HEK293 (cell line): Measurements from ENCODE around the gene CORO6.

Experiments
- GLI4 ChIP-seq: fragments of 450-650 bp; formaldehyde crosslinking; IDR thresholded peaks from 2 replicates; pipeline ENCODE4 v1.5.1; 2016; ENCODE audit warnings: missing biosample characterization, missing genetic modification characterization
- HOXC10 ChIP-seq: sonication (generic); formaldehyde crosslinking; IDR thresholded peaks from 2 replicates; pipeline ENCODE4 v1.8.1; 2023; ENCODE audit warnings: mild to moderate bottlenecking, missing genetic modification reagents
- INSM2 ChIP-seq: fragments of 450-650 bp; formaldehyde crosslinking; IDR thresholded peaks from 2 replicates; pipeline ENCODE4 v1.5.1; 2016; ENCODE audit warnings: missing biosample characterization, missing genetic modification characterization
- KLF7 ChIP-seq: fragments of 450-650 bp; formaldehyde crosslinking; IDR thresholded peaks from 2 replicates; pipeline ENCODE4 v1.5.1; 2016; ENCODE audit warnings: missing biosample characterization, missing genetic modification characterization, borderline replicate concordance
- PRDM6 ChIP-seq: fragments of 450-650 bp; formaldehyde crosslinking; IDR thresholded peaks from 2 replicates; pipeline ENCODE4 v1.5.1; 2017; ENCODE audit warnings: missing biosample characterization, missing genetic modification characterization
- RBAK ChIP-seq: fragments of 450-650 bp; formaldehyde crosslinking; IDR thresholded peaks from 2 replicates; pipeline ENCODE4 v1.5.1; 2016; ENCODE audit warnings: missing biosample characterization, missing genetic modification characterization
- REST ChIP-seq: fragments of 450-650 bp; formaldehyde crosslinking; IDR thresholded peaks from 2 replicates; pipeline ENCODE4 v1.5.1; 2016; ENCODE audit warnings: missing biosample characterization, missing genetic modification characterization
- SALL2 ChIP-seq: fragments of 450-650 bp; formaldehyde crosslinking; IDR thresholded peaks from 2 replicates; pipeline ENCODE4 v1.5.0; 2017; ENCODE audit warnings: missing biosample characterization, mild to moderate bottlenecking, missing genetic modification characterization, borderline replicate concordance
- ZBTB10 ChIP-seq: fragments of 450-650 bp; formaldehyde crosslinking; IDR thresholded peaks from 2 replicates; pipeline ENCODE4 v1.5.1; 2016; ENCODE audit warnings: missing biosample characterization, missing genetic modification characterization
- ZBTB21 ChIP-seq: fragments of 450-650 bp; formaldehyde crosslinking; IDR thresholded peaks from 2 replicates; pipeline ENCODE4 v1.5.1; 2017; ENCODE audit warnings: missing biosample characterization, missing genetic modification characterization
- ZBTB8A ChIP-seq: fragments of 450-650 bp; formaldehyde crosslinking; IDR thresholded peaks from 2 replicates; pipeline ENCODE4 v1.5.1; 2016; ENCODE audit warnings: missing biosample characterization, missing genetic modification characterization
- ZNF155 ChIP-seq: fragments of 450-650 bp; formaldehyde crosslinking; IDR thresholded peaks from 2 replicates; pipeline ENCODE4 v1.5.1; 2016; ENCODE audit warnings: missing biosample characterization, missing genetic modification characterization
- ZNF157 ChIP-seq: fragments of 450-650 bp; formaldehyde crosslinking; IDR thresholded peaks from 2 replicates; pipeline ENCODE4 v1.5.1; 2016; ENCODE audit warnings: missing biosample characterization, missing genetic modification characterization
- ZNF184 ChIP-seq: fragments of 450-650 bp; IDR thresholded peaks from 2 replicates; pipeline ENCODE4 v1.5.1; 2018; ENCODE audit warnings: missing biosample characterization, mild to moderate bottlenecking, missing genetic modification characterization
- ZNF239 ChIP-seq: fragments of 450-650 bp; formaldehyde crosslinking; IDR thresholded peaks from 2 replicates; pipeline ENCODE4 v1.5.1; 2016; ENCODE audit warnings: missing biosample characterization, missing genetic modification characterization
- ZNF280D ChIP-seq: fragments of 450-650 bp; formaldehyde crosslinking; IDR thresholded peaks from 2 replicates; pipeline ENCODE4 v1.5.1; 2016; ENCODE audit warnings: missing biosample characterization, missing genetic modification characterization
- ZNF354C ChIP-seq: fragments of 450-650 bp; formaldehyde crosslinking; IDR thresholded peaks from 2 replicates; pipeline ENCODE4 v1.5.1; 2016; ENCODE audit warnings: missing biosample characterization, missing genetic modification characterization, low read depth, borderline replicate concordance
- ZNF37A ChIP-seq: fragments of 450-650 bp; IDR thresholded peaks from 2 replicates; pipeline ENCODE4 v1.5.1; 2018; ENCODE audit warnings: missing biosample characterization, missing genetic modification characterization
- ZNF416 ChIP-seq: fragments of 450-650 bp; formaldehyde crosslinking; IDR thresholded peaks from 2 replicates; pipeline ENCODE4 v1.5.1; 2016; ENCODE audit warnings: missing biosample characterization, missing genetic modification characterization
- ZNF48 ChIP-seq: fragments of 450-650 bp; formaldehyde crosslinking; IDR thresholded peaks from 2 replicates; pipeline ENCODE4 v1.5.1; 2016; ENCODE audit warnings: missing biosample characterization, missing genetic modification characterization
- ZNF560 ChIP-seq: fragments of 450-650 bp; formaldehyde crosslinking; IDR thresholded peaks from 2 replicates; pipeline ENCODE4 v1.5.1; 2017; ENCODE audit warnings: missing biosample characterization, missing genetic modification characterization, borderline replicate concordance
- ZNF654 ChIP-seq: fragments of 450-650 bp; formaldehyde crosslinking; IDR thresholded peaks from 2 replicates; pipeline ENCODE4 v1.5.1; 2016; ENCODE audit warnings: low read depth, missing biosample characterization, missing genetic modification characterization
- ZNF664 ChIP-seq: fragments of 450-650 bp; formaldehyde crosslinking; IDR thresholded peaks from 2 replicates; pipeline ENCODE4 v1.5.1; 2016; ENCODE audit warnings: missing biosample characterization, missing genetic modification characterization
- ZNF704 ChIP-seq: fragments of 450-650 bp; formaldehyde crosslinking; IDR thresholded peaks from 2 replicates; pipeline ENCODE4 v1.5.1; 2016; ENCODE audit warnings: missing biosample characterization, missing genetic modification characterization
- ZNF76 ChIP-seq: fragments of 450-650 bp; formaldehyde crosslinking; IDR thresholded peaks from 2 replicates; pipeline ENCODE4; 2016; ENCODE audit warnings: low read depth, missing biosample characterization, missing genetic modification characterization, borderline replicate concordance
- ZNF843 ChIP-seq: fragments of 450-650 bp; formaldehyde crosslinking; IDR thresholded peaks from 2 replicates; pipeline ENCODE4 v1.5.1; 2016; ENCODE audit warnings: missing biosample characterization, missing genetic modification characterization
- ZSCAN16 ChIP-seq: fragments of 450-650 bp; formaldehyde crosslinking; IDR thresholded peaks from 2 replicates; pipeline ENCODE4 v1.5.1; 2016; ENCODE audit warnings: missing biosample characterization, missing genetic modification characterization

CORO6 gene

GRCh38 chr17:29642171-29642611 is 19.5 kb upstream of the CORO6 start (continued):
- TF ChIP-seq REST (tag by site-specific recombination), result no peak
- no peak for TF ChIP-seq ZNF155 (tag by site-specific recombination)
- TF ChIP-seq ZNF157 (tag by site-specific recombination), result no peak
- no peak for TF ChIP-seq ZNF48 (tag by site-specific recombination)
- TF ChIP-seq ZNF664 (tag by site-specific recombination), result no peak
- TF ChIP-seq ZNF354C (tag by site-specific recombination), result no peak
- TF ChIP-seq ZSCAN16, result no peak
- TF ChIP-seq ZNF280D, result no peak
- TF ChIP-seq SALL2, result no peak
- TF ChIP-seq ZNF76, result no peak
- TF ChIP-seq ZNF560, result no peak
- peak; percentile 50; the same call in 1 of the 2 replicates for TF ChIP-seq INSM2 (tag by site-specific recombination)
- no peak for TF ChIP-seq ZNF239
- no peak for TF ChIP-seq ZNF184
- 0 out of 2 replicates have a peak, but pooled peaks have one; percentile 29 for TF ChIP-seq ZBTB8A (tag by site-specific recombination)
- no peak for TF ChIP-seq RBAK (tag by site-specific recombination)
- no peak for TF ChIP-seq ZNF37A (tag by site-specific recombination)
- peak; percentile 97 for TF ChIP-seq ZNF843 (tag by site-specific recombination)
- no peak for TF ChIP-seq ZNF654
- TF ChIP-seq ZNF416, result no peak
- TF ChIP-seq PRDM6 (tag by site-specific recombination), result peak; percentile 92
- no peak for TF ChIP-seq GLI4 (tag by site-specific recombination)
- TF ChIP-seq ZBTB10 (tag by site-specific recombination), result no peak
- TF ChIP-seq ZBTB21 (tag by site-specific recombination), result no peak
- peak; percentile 56; the same call in 1 of the 2 replicates for TF ChIP-seq KLF7 (tag by site-specific recombination)
- TF ChIP-seq ZNF704, result no peak
- TF ChIP-seq HOXC10 (CRISPR knock-in tag), result no peak
